Lower leg skin (tissue), 4 donors: ENCODE results near the gene AGPS. TPM values are rescaled to one million over a fixed set of nuclear protein-coding genes. Genes with fewer than 3 reads are reported as not detected.
"Not testable (repeated sequence)": the region's sequence is repeated elsewhere in the genome, so short reads cannot be mapped to it uniquely, and the experiment has no call there.

Experiments
- DNase-seq, 2 donors: peaks; one replicate each; pipeline ENCODE4 v3.0.0-alpha.2; 2019; ENCODE audit warnings: low spot score in 2 of 2
- H3K4me3 ChIP-seq: fragments of 200-600 bp; sonication (generic); 2 replicates; pipeline ENCODE4 v1.5.1; 2017; ENCODE audit warnings: mild to moderate bottlenecking, low read depth; ENCODE audit not compliant: poor library complexity, severe bottlenecking
- POLR2A ChIP-seq, 2 donors: fragments of 450-650 bp; IDR thresholded peaks; one replicate each; pipeline ENCODE4 v1.6.1; 2016 to 2017; ENCODE audit warnings: antibody characterized with exemption in 2 of 2, mild to moderate bottlenecking in 1 of 2, moderate library complexity in 1 of 2
- WGBS, 2 donors: methylation state at CpG; one replicate each; pipeline ENCODE4 v1.1.5; 2018; 5-methylcytosine and 5-hydroxymethylcytosine counted together
- intact Hi-C: fragments of 100-400 bp; cut with DNase I; formaldehyde crosslinking; loops from one replicate; pipeline ENCODE4 v1.15.0; 2023; ENCODE audit warnings: low total_unique reads
- total RNA-seq, 4 donors: library from RNA; depleted of rRNA; stranded (reverse); fragments of >200 nt; gene quantifications; one replicate each; pipeline ENCODE4 v1.1.0, GENCODE V29; 2016
- TF ChIP-seq, protein P1 (sequence below), 3 donors: fragments of 450-650 bp; IDR thresholded peaks; one replicate each; pipeline ENCODE4 v1.5.1; 2016; ENCODE audit warnings: antibody characterized with exemption in 3 of 3, mild to moderate bottlenecking in 3 of 3, moderate library complexity in 2 of 3

Gene AGPS
- total RNA-seq, 4 donors from 2014 or later: 14.1 to 29.8 (median 21.0) TPM

GRCh38 chr2:177348118-177348654 lies 44.4 kb upstream of the AGPS start:
- H3K4me3 ChIP-seq: no peak overlapping the region
- 53 to 78% methylated on average over 6 to 7 of the region's 7 CpGs for WGBS, 2 donors
- intact Hi-C loops: loop anchor here (10.0 kb wide), 1 partner anchor 67 kb away; no protein-coding TSS in a partner anchor
- no peak for DNase-seq
- TF ChIP-seq, protein P1, sequence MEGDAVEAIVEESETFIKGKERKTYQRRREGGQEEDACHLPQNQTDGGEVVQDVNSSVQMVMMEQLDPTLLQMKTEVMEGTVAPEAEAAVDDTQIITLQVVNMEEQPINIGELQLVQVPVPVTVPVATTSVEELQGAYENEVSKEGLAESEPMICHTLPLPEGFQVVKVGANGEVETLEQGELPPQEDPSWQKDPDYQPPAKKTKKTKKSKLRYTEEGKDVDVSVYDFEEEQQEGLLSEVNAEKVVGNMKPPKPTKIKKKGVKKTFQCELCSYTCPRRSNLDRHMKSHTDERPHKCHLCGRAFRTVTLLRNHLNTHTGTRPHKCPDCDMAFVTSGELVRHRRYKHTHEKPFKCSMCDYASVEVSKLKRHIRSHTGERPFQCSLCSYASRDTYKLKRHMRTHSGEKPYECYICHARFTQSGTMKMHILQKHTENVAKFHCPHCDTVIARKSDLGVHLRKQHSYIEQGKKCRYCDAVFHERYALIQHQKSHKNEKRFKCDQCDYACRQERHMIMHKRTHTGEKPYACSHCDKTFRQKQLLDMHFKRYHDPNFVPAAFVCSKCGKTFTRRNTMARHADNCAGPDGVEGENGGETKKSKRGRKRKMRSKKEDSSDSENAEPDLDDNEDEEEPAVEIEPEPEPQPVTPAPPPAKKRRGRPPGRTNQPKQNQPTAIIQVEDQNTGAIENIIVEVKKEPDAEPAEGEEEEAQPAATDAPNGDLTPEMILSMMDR (IDR thresholded peaks at IDR 0.05): no peak
- no peak for TF ChIP-seq POLR2A (IDR thresholded peaks at IDR 0.05)

- DNase-seq: no peak
- intact Hi-C loops: loop anchor here (10.0 kb wide), 1 partner anchor 66 kb away; no protein-coding TSS in a partner anchor
- H3K4me3 ChIP-seq: no peak overlapping the region
- 90 to 94% methylated on average over 3 of the region's 3 CpGs for WGBS, 2 donors
- no peak for TF ChIP-seq POLR2A (IDR thresholded peaks at IDR 0.05)
- TF ChIP-seq, protein P1 (IDR thresholded peaks at IDR 0.05): no peak
Measured at GRCh38 chr2:177348733-177349693, 43.6 kb upstream of the AGPS start.

DNA sequence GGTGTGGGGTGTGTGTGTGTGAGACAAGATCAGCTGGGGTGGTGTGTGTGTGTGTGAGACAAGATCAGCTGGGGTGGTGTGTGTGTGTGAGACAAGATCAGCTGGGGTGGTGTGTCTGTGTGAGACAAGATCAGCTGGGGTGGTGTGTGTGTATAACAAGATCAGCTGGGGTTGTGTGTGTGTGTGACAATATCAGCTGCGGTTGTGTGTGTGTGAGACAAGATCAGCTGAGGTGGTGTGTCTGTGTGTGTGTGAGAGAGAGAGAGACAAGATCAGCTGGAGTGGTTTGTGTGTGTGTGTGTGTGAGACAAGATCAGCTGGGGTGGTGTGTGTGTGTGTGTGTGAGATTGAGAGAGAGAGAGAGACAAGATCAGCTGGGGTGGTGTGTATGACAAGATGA lies 41.9 kb upstream of the AGPS start:
- H3K4me3 ChIP-seq, intact Hi-C loops, DNase-seq: not testable (repeated sequence)
- WGBS, 2 donors: 85 to 91% methylated on average over 1 of the region's 1 CpG

DNA sequence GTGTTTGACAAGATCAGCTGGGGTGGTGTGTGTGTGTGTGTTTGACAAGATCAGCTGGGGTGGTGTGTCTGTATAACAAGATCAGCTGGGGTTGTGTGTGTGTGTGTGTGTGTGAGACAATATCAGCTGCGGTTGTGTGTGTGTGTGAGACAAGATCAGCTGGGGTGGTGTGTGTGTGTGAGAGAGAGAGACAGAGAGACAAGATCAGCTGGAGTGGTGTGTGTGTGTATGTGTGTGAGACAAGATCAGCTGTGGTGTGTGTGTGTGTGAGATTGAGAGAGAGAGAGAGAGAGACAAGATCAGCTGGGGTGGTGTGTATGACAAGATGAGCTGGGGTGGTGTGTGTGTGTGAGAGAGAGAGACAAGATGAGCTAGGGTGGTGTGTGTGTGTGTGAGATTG lies 41.5 kb upstream of the AGPS start:
- WGBS, 2 donors: 92 to 100% methylated on average over 1 of the region's 1 CpG
- H3K4me3 ChIP-seq, DNase-seq, intact Hi-C loops: not testable (repeated sequence)

- 20 to 30% methylated on average over 4 of the region's 4 CpGs for WGBS, 2 donors
- DNase-seq: no peak
- no peak overlapping the region for H3K4me3 ChIP-seq
- intact Hi-C loops: no loop called here
- TF ChIP-seq, protein P1 (IDR thresholded peaks at IDR 0.05): no peak
- TF ChIP-seq POLR2A (IDR thresholded peaks at IDR 0.05): no peak
Measured at GRCh38 chr2:177352441-177353186, 40.0 kb upstream of the AGPS start.

GRCh38 chr2:177353187-177353478 lies 39.4 kb upstream of the AGPS start:
- no peak overlapping the region for H3K4me3 ChIP-seq
- intact Hi-C loops: no loop called here
- TF ChIP-seq POLR2A (IDR thresholded peaks at IDR 0.05): no peak
- TF ChIP-seq, protein P1 (IDR thresholded peaks at IDR 0.05): no peak
- no peak for DNase-seq
- WGBS, 2 donors: 34 to 39% methylated on average over 2 of the region's 2 CpGs

- DNase-seq, H3K4me3 ChIP-seq, intact Hi-C loops: not testable (repeated sequence)
- WGBS, 2 donors: 94% methylated on average over 3 of the region's 3 CpGs
Measured at GRCh38 chr2:177354541-177354940, 38.0 kb upstream of the AGPS start.
